ENCODE data around the gene TRA2A. TPM values are rescaled to one million over a fixed set of nuclear protein-coding genes. Genes with fewer than 3 reads are reported as not detected.

The TRA2A gene
- total and polyA plus RNA-seq, 2 of the 13 experiments (the other 11 are each of a cell fraction or from before 2014, with no cell fraction given) = 39.1 to 41.6 TPM

- no peak for TF ChIP-seq PAXIP1 (CRISPR knock-in tag; conservative IDR thresholded peaks at IDR 0.05)
- TF ChIP-seq JUNB (CRISPR knock-in tag; IDR thresholded peaks at IDR 0.05; ENCODE audit: borderline replicate concordance) = no peak
- TF ChIP-seq YEATS4 (CRISPR knock-in tag; IDR thresholded peaks at IDR 0.05; ENCODE audit: borderline replicate concordance) = peak; percentile 89
- peak; percentile 79 for TF ChIP-seq GATAD1 (CRISPR knock-in tag; IDR thresholded peaks at IDR 0.05)
- peak; percentile 53; the same call in 1 of the 2 replicates for TF ChIP-seq RXRB (CRISPR knock-in tag; IDR thresholded peaks at IDR 0.05; ENCODE audit: borderline replicate concordance)
- no peak for TF ChIP-seq SNRNP70 (IDR thresholded peaks at IDR 0.05; ENCODE audit: low read depth, low read length)
- TF ChIP-seq JUND (CRISPR knock-in tag; IDR thresholded peaks at IDR 0.05) = no peak
- 0 out of 2 replicates have a peak, but pooled peaks have one; percentile 27 for TF ChIP-seq ZNF792 (CRISPR knock-in tag; IDR thresholded peaks at IDR 0.05)
- TF ChIP-seq ZNF619 (CRISPR knock-in tag; IDR thresholded peaks at IDR 0.05) = 0 out of 2 replicates have a peak, but pooled peaks have one; percentile 24
- peak; percentile 91 for TF ChIP-seq ZNF605 (CRISPR knock-in tag; IDR thresholded peaks at IDR 0.05)
- 0 out of 2 replicates have a peak, but pooled peaks have one; percentile 12 for TF ChIP-seq RARA (CRISPR knock-in tag; IDR thresholded peaks at IDR 0.05)
- TF ChIP-seq AGO1 (IDR thresholded peaks at IDR 0.05; ENCODE audit: low read depth, low read length, poor library complexity, severe bottlenecking) = no peak
- TF ChIP-seq TRIM24 (CRISPR knock-in tag; IDR thresholded peaks at IDR 0.05) = no peak
- TF ChIP-seq ZNF124 (CRISPR knock-in tag; IDR thresholded peaks at IDR 0.05) = peak; percentile 53; the same call in 1 of the 2 replicates
- peak; percentile 67; the same call in 1 of the 2 replicates for TF ChIP-seq CREB3 (CRISPR knock-in tag; IDR thresholded peaks at IDR 0.05)
- TF ChIP-seq KDM1A (CRISPR knock-in tag; IDR thresholded peaks at IDR 0.05) = no peak
- TF ChIP-seq ZBTB33 (CRISPR knock-in tag; IDR thresholded peaks at IDR 0.05) = no peak; the same call in 1 of the 2 replicates
- no peak for TF ChIP-seq CC2D1A (CRISPR knock-in tag; IDR thresholded peaks at IDR 0.05)
- TF ChIP-seq ZBTB46 (CRISPR knock-in tag; IDR thresholded peaks at IDR 0.05; ENCODE audit: borderline replicate concordance) = no peak
- no peak for TF ChIP-seq ZNF33B (CRISPR knock-in tag; IDR thresholded peaks at IDR 0.05)
- TF ChIP-seq DRAP1 (CRISPR knock-in tag; IDR thresholded peaks at IDR 0.05) = peak; percentile 96
These were observed at the start of gene TRA2A (continued) for GRCh38 chr7:23531794-23532489.

Data from HepG2 (cell line).